Measurements from ENCODE around the gene KLHL3. TPM values are rescaled to one million over a fixed set of nuclear protein-coding genes. Genes with fewer than 3 reads are reported as not detected.

Gene KLHL3
- total RNA-seq, 2 donors from 2014 or later: 4.4 to 6.3 TPM

- no peak for TF ChIP-seq CTCF (IDR thresholded peaks at IDR 0.05)
- Histone ChIP-seq H3K4me3 (no peak overlapping the region), H3K36me3 (no peaks in the 10 kb centered on the region), H3K27me3 (no peaks in the 10 kb centered on the region), H3K9ac (ENCODE audit: low read depth in 2 of 2, low read length in 2 of 2) (no peak overlapping the region), H3K4me1 (no peaks in the 10 kb centered on the region), H3K27ac (no peak overlapping the region), H3K9me3 (no peaks in the 10 kb centered on the region)
- intact Hi-C loops (cut with DNase I): no loop called here
- DNase-seq: no peak
Measured at GRCh38 chr5:137602721-137603273, 133.1 kb downstream of the KLHL3 start.

- H3K9ac ChIP-seq (ENCODE audit: low read depth in 2 of 2, low read length in 2 of 2): no peak overlapping the region
- H3K9me3 ChIP-seq: no peaks in the 10 kb centered on the region
- H3K36me3 ChIP-seq: no peaks in the 10 kb centered on the region
- no peaks in the 10 kb centered on the region for H3K27me3 ChIP-seq
- DNase-seq: no peak
- no peaks in the 10 kb centered on the region for H3K4me1 ChIP-seq
- no peak for TF ChIP-seq CTCF (IDR thresholded peaks at IDR 0.05)
- intact Hi-C loops (cut with DNase I): no loop called here
- no peak overlapping the region for H3K27ac ChIP-seq
- no peak overlapping the region for H3K4me3 ChIP-seq
Measured at GRCh38 chr5:137600721-137601360, 135.0 kb downstream of the KLHL3 start.

GRCh38 chr5:137599457-137599856 is 136.4 kb downstream of the KLHL3 start:
- Histone ChIP-seq H3K9ac (ENCODE audit: low read depth in 2 of 2, low read length in 2 of 2) (no peak overlapping the region), H3K4me1 (no peaks in the 10 kb centered on the region), H3K4me3 (no peak overlapping the region), H3K27ac (no peak overlapping the region), H3K36me3 (no peaks in the 10 kb centered on the region), H3K9me3 (no peaks in the 10 kb centered on the region), H3K27me3 (no peaks in the 10 kb centered on the region)
- no peak for DNase-seq
- intact Hi-C loops (cut with DNase I): no loop called here
- no peak for TF ChIP-seq CTCF (IDR thresholded peaks at IDR 0.05)

GRCh38 chr5:137598399-137598798 is 137.5 kb downstream of the KLHL3 start:
- Histone ChIP-seq H3K27me3 (no peaks in the 10 kb centered on the region), H3K9ac (ENCODE audit: low read depth in 2 of 2, low read length in 2 of 2) (no peak overlapping the region), H3K27ac (no peak overlapping the region), H3K36me3 (no peaks in the 10 kb centered on the region), H3K4me3 (no peak overlapping the region), H3K9me3 (no peaks in the 10 kb centered on the region), H3K4me1 (no peaks in the 10 kb centered on the region)
- no peak for TF ChIP-seq CTCF (IDR thresholded peaks at IDR 0.05)
- no peak for DNase-seq
- intact Hi-C loops (cut with DNase I): no loop called here

- no peak for TF ChIP-seq CTCF (IDR thresholded peaks at IDR 0.05)
- intact Hi-C loops (cut with DNase I): no loop called here
- no peak for DNase-seq
- Histone ChIP-seq H3K27ac (no peak overlapping the region), H3K4me3 (no peak overlapping the region), H3K4me1 (no peaks in the 10 kb centered on the region), H3K36me3 (no peaks in the 10 kb centered on the region), H3K9me3 (no peaks in the 10 kb centered on the region), H3K27me3 (no peaks in the 10 kb centered on the region), H3K9ac (ENCODE audit: low read depth in 2 of 2, low read length in 2 of 2) (no peak overlapping the region)
Measured at GRCh38 chr5:137596941-137597340, 138.9 kb downstream of the KLHL3 start.

Measured in colonic mucosa (tissue), 4 donors.